Sigmoid colon (tissue), 4 donors: ENCODE results near the gene DAAM2.

Source experiments
- EP300 ChIP-seq, 4 donors: sonication (generic); formaldehyde crosslinking; IDR thresholded peaks; one replicate each; pipeline ENCODE4 v1.6.1; 2017; ENCODE audit warnings: antibody characterized with exemption in 4 of 4
- POLR2A ChIP-seq, 2 donors: fragments of 450-650 bp; IDR thresholded peaks; one replicate each; pipeline ENCODE4 v1.6.1; 2016; ENCODE audit warnings: antibody characterized with exemption in 2 of 2, mild to moderate bottlenecking in 2 of 2, moderate library complexity in 2 of 2
- POLR2AphosphoS5 ChIP-seq, 4 donors: sonication (generic); formaldehyde crosslinking; IDR thresholded peaks; one replicate each; pipeline ENCODE4 v1.6.1; 2017; ENCODE audit warnings: antibody characterized with exemption in 4 of 4
- TF ChIP-seq, protein P1 (sequence below), 4 experiments: fragments of 450-650 bp in 3 of 4; fragments of 200-600 bp in 1 of 4; IDR thresholded peaks; one replicate each; pipeline ENCODE4 v1.5.1; 2016 to 2019; ENCODE audit warnings: antibody characterized with exemption in 4 of 4, mild to moderate bottlenecking in 3 of 4, moderate library complexity in 2 of 4

DNA sequence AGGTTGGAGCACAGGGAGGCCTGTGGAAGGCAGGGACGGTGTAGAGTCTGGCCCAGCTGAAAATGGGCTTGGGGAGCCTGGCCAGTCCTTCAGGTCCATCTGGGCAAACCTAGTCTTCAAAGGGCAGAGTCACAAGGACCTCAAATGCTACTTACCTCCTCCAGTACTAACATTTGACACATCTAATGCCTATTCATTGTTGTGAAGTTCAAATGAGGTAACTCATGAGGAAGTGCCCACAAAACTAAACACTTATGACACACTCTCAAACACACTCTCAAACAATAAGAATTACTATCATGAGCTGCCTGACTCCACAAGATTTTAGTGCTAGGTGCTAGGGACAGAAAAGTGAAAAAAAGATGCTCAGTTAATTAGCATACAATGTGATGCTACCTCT, 27.1 kb downstream of the DAAM2 start:
- TF ChIP-seq, protein P1, sequence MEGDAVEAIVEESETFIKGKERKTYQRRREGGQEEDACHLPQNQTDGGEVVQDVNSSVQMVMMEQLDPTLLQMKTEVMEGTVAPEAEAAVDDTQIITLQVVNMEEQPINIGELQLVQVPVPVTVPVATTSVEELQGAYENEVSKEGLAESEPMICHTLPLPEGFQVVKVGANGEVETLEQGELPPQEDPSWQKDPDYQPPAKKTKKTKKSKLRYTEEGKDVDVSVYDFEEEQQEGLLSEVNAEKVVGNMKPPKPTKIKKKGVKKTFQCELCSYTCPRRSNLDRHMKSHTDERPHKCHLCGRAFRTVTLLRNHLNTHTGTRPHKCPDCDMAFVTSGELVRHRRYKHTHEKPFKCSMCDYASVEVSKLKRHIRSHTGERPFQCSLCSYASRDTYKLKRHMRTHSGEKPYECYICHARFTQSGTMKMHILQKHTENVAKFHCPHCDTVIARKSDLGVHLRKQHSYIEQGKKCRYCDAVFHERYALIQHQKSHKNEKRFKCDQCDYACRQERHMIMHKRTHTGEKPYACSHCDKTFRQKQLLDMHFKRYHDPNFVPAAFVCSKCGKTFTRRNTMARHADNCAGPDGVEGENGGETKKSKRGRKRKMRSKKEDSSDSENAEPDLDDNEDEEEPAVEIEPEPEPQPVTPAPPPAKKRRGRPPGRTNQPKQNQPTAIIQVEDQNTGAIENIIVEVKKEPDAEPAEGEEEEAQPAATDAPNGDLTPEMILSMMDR (IDR thresholded peaks at IDR 0.05): no peak
- TF ChIP-seq POLR2A (IDR thresholded peaks at IDR 0.05): no peak
- TF ChIP-seq POLR2AphosphoS5 (IDR thresholded peaks at IDR 0.05): no peak
- no peak for TF ChIP-seq EP300 (IDR thresholded peaks at IDR 0.05)
